Upper lobe of left lung (tissue), 6 donors: Measurements from ENCODE around the gene TCEA2. TPM values are rescaled to one million over a fixed set of nuclear protein-coding genes. Genes with fewer than 3 reads are reported as not detected.
A peak's percentile ranks its signal among the peaks of the same experiment; 100 is the strongest.

ENCODE experiments used
- ATAC-seq, 2 donors: fragments of 200-7000 bp; cut with Tn5 transposase; one replicate each; pipeline ENCODE4 v1.9.1; 2022; ENCODE audit warnings: mild to moderate bottlenecking in 2 of 2, moderate library complexity in 2 of 2; ENCODE audit not compliant: low FRiP score in 2 of 2
- DNase-seq, 2 donors: peaks; one replicate each; pipeline ENCODE4 v3.0.0-alpha.2; 2019 to 2020
- H3K27ac ChIP-seq, 4 donors: fragments of 200-600 bp; sonication (generic); one replicate each; pipeline ENCODE4 v1.5.1; 2016 to 2019
- H3K27me3 ChIP-seq, 4 donors: fragments of 200-600 bp; sonication (generic); one replicate each; pipeline ENCODE4 v1.5.1; 2017 to 2019
- H3K36me3 ChIP-seq, 4 donors: fragments of 200-600 bp; sonication (generic); one replicate each; pipeline ENCODE4 v1.5.1; 2016 to 2019
- H3K4me1 ChIP-seq, 4 donors: fragments of 200-600 bp; sonication (generic); one replicate each; pipeline ENCODE4 v1.5.1; 2018 to 2019
- H3K4me3 ChIP-seq, 4 donors: fragments of 200-600 bp; sonication (generic); one replicate each; pipeline ENCODE4 v1.5.1; 2017 to 2019; ENCODE audit warnings: mild to moderate bottlenecking in 2 of 4, moderate library complexity in 1 of 4
- H3K9me3 ChIP-seq, 4 donors: fragments of 200-600 bp; sonication (generic); one replicate each; pipeline ENCODE4 v1.5.1; 2018 to 2019
- CTCF ChIP-seq, 6 experiments: fragments of 450-650 bp in 4 of 6; fragments of 200-600 bp in 2 of 6; sonication (generic) in 2 of 6; IDR thresholded peaks; one replicate each; pipeline ENCODE4 v1.5.1; 2016 to 2019; ENCODE audit warnings: antibody characterized with exemption in 6 of 6
- EP300 ChIP-seq, 4 donors: sonication (generic); formaldehyde crosslinking; IDR thresholded peaks; one replicate each; pipeline ENCODE4 v1.5.1; 2017; ENCODE audit warnings: antibody characterized with exemption in 4 of 4, control low read depth in 2 of 4
- POLR2A ChIP-seq, 4 donors: fragments of 450-650 bp; IDR thresholded peaks; one replicate each; pipeline ENCODE4 v1.5.1; 2016 to 2017; ENCODE audit warnings: antibody characterized with exemption in 4 of 4, mild to moderate bottlenecking in 2 of 4
- POLR2AphosphoS5 ChIP-seq, 2 donors: sonication (generic); formaldehyde crosslinking; IDR thresholded peaks; one replicate each; pipeline ENCODE4 v1.5.1; 2017; ENCODE audit warnings: antibody characterized with exemption in 2 of 2
- WGBS, 2 donors: methylation state at CpG; one replicate each; pipeline ENCODE4 v1.1.5; 2017 to 2018; 5-methylcytosine and 5-hydroxymethylcytosine counted together
- total RNA-seq, 6 donors: library from RNA; depleted of rRNA in 4 of 6; stranded (reverse); fragments of >200 nt in 4 of 6; gene quantifications; one replicate each; pipeline versions ENCODE4 v1.1.0 to v1.2.1, GENCODE V29; 2016 to 2021
- donor health status: DM: no; HTN: no; CAD: no; lungs with moderate emphysema.
- donor health status: DM: no; HTN: yes; CAD: no; lungs with severe emphysema.

Gene TCEA2
- 10 to 100 TPM; 21.7 to 56.0 (median 28.4) TPM for total RNA-seq

- no peaks in the 10 kb centered on the region for H3K9me3 ChIP-seq
- peak; percentile 71 to 86 for TF ChIP-seq POLR2AphosphoS5 (IDR thresholded peaks at IDR 0.05)
- no peak for TF ChIP-seq EP300 (IDR thresholded peaks at IDR 0.05)
- peak in 2 of 6 experiments; percentile 9 to 28 for TF ChIP-seq CTCF (IDR thresholded peaks at IDR 0.05)
- peak in 3 of 4 donors; percentile 71 to 94 (median 79) for TF ChIP-seq POLR2A (IDR thresholded peaks at IDR 0.05)
- H3K27ac ChIP-seq = peak within 1 kb of the TSS; percentile 74 to 86 (median 85)
- H3K36me3 ChIP-seq = no peaks in the 10 kb centered on the region
- H3K4me1 ChIP-seq = peaks cover 32 to 44% (median 33%) of the 10 kb centered on the region in 4 donors
- peak within 1 kb of the TSS; percentile 71 to 95 (median 80) for H3K4me3 ChIP-seq
- ATAC-seq (peak; percentile 96 to 97), DNase-seq (peak; percentile 98 to 100)
- no peaks in the 10 kb centered on the region for H3K27me3 ChIP-seq
- WGBS, 2 donors = 12 to 22% methylated on average over 10 to 80 of the region's 85 CpGs
These were observed at the start of gene TCEA2 for GRCh38 chr20:64062596-64063388. TCEA2 (plus strand) TSS chr20:64063198; CDS start chr20:64063313, 115 bp downstream.

DNA sequence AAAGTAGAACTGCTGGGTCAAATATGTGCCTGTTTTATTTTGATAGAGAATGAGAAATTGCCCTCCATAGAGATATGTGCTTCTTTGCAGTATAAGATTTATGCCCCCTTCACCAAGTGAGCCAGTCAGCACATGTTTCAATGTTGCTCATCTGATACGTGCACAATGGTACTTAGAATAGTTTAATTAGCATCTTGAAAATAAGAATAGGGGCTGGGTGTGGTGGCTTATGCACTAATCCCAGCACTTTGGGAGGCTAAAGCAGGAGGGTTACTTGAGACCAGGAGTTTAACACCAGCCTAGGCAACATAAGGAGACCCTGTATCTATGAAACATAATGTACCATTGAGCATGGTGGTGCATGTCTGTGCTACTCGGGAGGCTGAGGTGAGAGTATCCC is 47.4 kb upstream of the TCEA2 start:
- Histone ChIP-seq H3K4me3 (no peak overlapping the region), H3K27me3 (no peaks in the 10 kb centered on the region), H3K9me3 (no peaks in the 10 kb centered on the region), H3K27ac (no peak overlapping the region), H3K36me3 (peaks cover 21 to 91% (median 63%) of the 10 kb centered on the region in 4 donors), H3K4me1 (no peaks in the 10 kb centered on the region)
- 91 to 92% methylated on average over 2 of the region's 2 CpGs for WGBS, 2 donors
- ATAC-seq (no peak), DNase-seq (no peak)
- no peak for TF ChIP-seq EP300 (IDR thresholded peaks at IDR 0.05)
- no peak for TF ChIP-seq POLR2A (IDR thresholded peaks at IDR 0.05)
- TF ChIP-seq POLR2AphosphoS5 (IDR thresholded peaks at IDR 0.05) = no peak
- no peak for TF ChIP-seq CTCF (IDR thresholded peaks at IDR 0.05)

DNA sequence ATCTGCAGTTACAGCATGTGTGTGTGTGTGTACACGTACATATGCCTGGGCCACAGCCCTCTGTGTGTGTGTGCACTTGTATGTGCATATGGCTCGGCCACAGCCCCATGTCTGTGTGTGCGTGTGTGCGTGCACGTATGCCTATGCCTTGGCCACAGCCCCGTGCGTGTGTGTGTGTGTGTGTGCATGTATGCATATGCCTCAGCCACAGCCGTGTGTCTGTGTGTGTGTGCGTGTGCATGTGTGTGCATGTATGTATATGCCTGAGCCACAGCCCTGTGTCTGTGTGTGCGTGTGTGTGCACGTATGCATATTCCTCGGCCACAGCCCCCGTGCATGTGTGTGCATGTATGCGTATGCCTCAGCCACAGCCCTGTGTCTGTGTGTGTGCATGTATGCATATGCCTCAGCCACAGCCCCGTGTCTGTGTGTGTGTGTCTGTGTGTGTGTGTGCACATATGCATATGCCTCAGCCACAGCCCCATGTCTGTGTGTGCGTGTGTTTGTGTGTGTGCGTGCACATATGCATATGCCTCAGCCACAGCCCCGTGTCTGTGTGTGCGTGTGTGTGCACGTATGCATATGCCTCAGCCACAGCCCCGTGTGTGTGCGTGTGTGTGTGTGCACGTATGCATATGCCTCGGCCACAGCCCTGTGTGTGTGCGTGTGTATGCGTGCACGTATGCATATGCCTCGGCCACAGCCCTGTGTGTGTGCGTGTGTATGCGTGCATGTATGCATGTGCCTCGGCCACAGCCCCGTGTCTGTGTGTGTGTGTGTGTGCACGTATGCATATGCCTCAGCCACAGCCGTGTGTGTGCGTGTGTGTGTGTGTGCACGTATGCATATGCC is 41.6 kb upstream of the TCEA2 start:
- H3K36me3 ChIP-seq = peaks cover 42 to 97% (median 86%) of the 10 kb centered on the region in 4 donors

More for the DNA sequence above, 41.6 kb upstream of the TCEA2 start:
- 89 to 93% methylated on average over 19 to 35 of the region's 36 CpGs for WGBS, 2 donors
- no peak overlapping the region for H3K27ac ChIP-seq
- H3K9me3 ChIP-seq = no peaks in the 10 kb centered on the region
- H3K27me3 ChIP-seq = no peaks in the 10 kb centered on the region
- ATAC-seq = peak in 1 of 2 donors; percentile 7
- H3K4me1 ChIP-seq = no peaks in the 10 kb centered on the region
- no peak overlapping the region for H3K4me3 ChIP-seq
- DNase-seq = no peak
- TF ChIP-seq EP300 (IDR thresholded peaks at IDR 0.05) (no peak), CTCF (IDR thresholded peaks at IDR 0.05) (no peak), POLR2AphosphoS5 (IDR thresholded peaks at IDR 0.05) (no peak), POLR2A (IDR thresholded peaks at IDR 0.05) (no peak)
